K562 (cell line): ENCODE data around the gene SPATS2. TPM values are rescaled to one million over a fixed set of nuclear protein-coding genes. Genes with fewer than 3 reads are reported as not detected.

Source experiments
- ATAC-seq: fragments of 200-7000 bp; cut with Tn5 transposase; 3 replicates; pipeline ENCODE4 v1.9.1; 2020; ENCODE audit warnings: moderate library complexity
- BruUV-seq: library from RNA; stranded (reverse); fragments of 400-500 nt; replicated peaks from 2 replicates; lab custom pipeline; 2021; lab: Mats Ljungman, UMichigan
- CTCF ChIA-PET: fragments of 300-600 bp; formaldehyde crosslinking; extraction: SDS; loops from one replicate; lab custom pipeline; 2021; ENCODE audit warnings: low intra/inter-chr PET ratio; lab: Yijun Ruan, JAX
- POLR2A ChIA-PET: fragments of 300-600, 350-650 bp; sonication (Branson Sonifier 250); formaldehyde crosslinking; extraction: SDS; loops from one replicate; lab custom pipeline; 2021; ENCODE audit warnings: antibody characterized with exemption, inconsistent platforms; lab: Yijun Ruan, JAX
- DNase-seq, 4 experiments: peaks; one replicate each; pipeline versions ENCODE4 v3.0.0 to v3.0.0-alpha.2; 2011 to 2018; ENCODE audit warnings: low spot score in 3 of 4, mixed read lengths in 3 of 4; ENCODE audit errors: extremely low read depth in 1 of 4
- FAIRE-seq: peaks from 2 replicates; lab custom pipeline; 2011; peaks lifted over from hg19 to GRCh38; lab: Jason Lieb, UNC
- H2AFZ ChIP-seq: 2 replicates; pipeline ENCODE4 v1.6.0; 2011; ENCODE audit warnings: low read depth, low read length, control low read depth, inconsistent platforms
- H3K27ac ChIP-seq: fragments of 200-600 bp; 3 replicates; pipeline ENCODE4 v1.8.0; 2011; ENCODE audit warnings: low read depth, mild to moderate bottlenecking, control low read depth, inconsistent platforms, low read length, moderate library complexity, mixed read lengths; ENCODE audit errors: extremely low read depth
- H3K27me3 ChIP-seq, 2 experiments: fragments of 300-600 bp in 1 of 2; 2 replicates in 1 of 2; 3 replicates in 1 of 2; pipeline versions ENCODE4 v1.6.0 to v1.8.0; 2011; ENCODE audit warnings: inconsistent platforms in 2 of 2, low read length in 2 of 2, mild to moderate bottlenecking in 1 of 2, mixed read lengths in 1 of 2, moderate library complexity in 1 of 2; ENCODE audit not compliant: control insufficient read depth in 2 of 2, insufficient read depth in 2 of 2
- H3K36me3 ChIP-seq: fragments of 300-600 bp; 3 replicates; pipeline ENCODE4 v1.8.0; 2011; ENCODE audit warnings: mild to moderate bottlenecking, low read length, inconsistent platforms; ENCODE audit not compliant: control insufficient read depth, insufficient read depth
- H3K4me1 ChIP-seq, 2 experiments: fragments of 200-600 bp in 1 of 2; replicated peaks in 1 of 2; 2 replicates in 1 of 2; 3 replicates in 1 of 2; pipeline versions ENCODE4 v1.5.1 to v1.8.0; 2011; ENCODE audit warnings: inconsistent platforms in 2 of 2, low read length in 2 of 2, mild to moderate bottlenecking in 1 of 2, mixed read lengths in 1 of 2, moderate library complexity in 1 of 2; ENCODE audit not compliant: control insufficient read depth in 2 of 2, insufficient read depth in 2 of 2
- H3K4me2 ChIP-seq: 2 replicates; pipeline ENCODE4 v1.6.1; 2011; ENCODE audit warnings: low read length, control low read depth, inconsistent platforms, mixed read lengths; ENCODE audit not compliant: insufficient read depth
- H3K4me3 ChIP-seq: fragments of 200-600 bp; sonication (generic), shearing (Covaris generic); 2 replicates; pipeline ENCODE4 v1.5.1; 2016; ENCODE audit warnings: control low read depth, inconsistent platforms
- H3K79me2 ChIP-seq: fragments of 200-600 bp; 3 replicates; pipeline ENCODE4 v1.8.0; 2011; ENCODE audit warnings: low read length, inconsistent platforms; ENCODE audit not compliant: control insufficient read depth, insufficient read depth
- H3K9ac ChIP-seq, 2 experiments: 2 replicates each; pipeline versions ENCODE4 v1.6.0 to v1.6.1; 2011; ENCODE audit warnings: low read depth in 2 of 2, low read length in 2 of 2, control low read depth in 1 of 2, inconsistent platforms in 1 of 2, mild to moderate bottlenecking in 1 of 2, mixed read lengths in 1 of 2; ENCODE audit not compliant: insufficient read depth in 1 of 2
- H3K9me1 ChIP-seq: one replicate; pipeline ENCODE4 v1.6.0; 2011; ENCODE audit warnings: inconsistent platforms, mild to moderate bottlenecking, low read length, moderate library complexity; ENCODE audit not compliant: control insufficient read depth, insufficient read depth
- H3K9me3 ChIP-seq: replicated peaks from 2 replicates; pipeline ENCODE4 v1.5.1; 2011; ENCODE audit warnings: low read depth, low read length, inconsistent platforms; ENCODE audit not compliant: control insufficient read depth, insufficient read depth
- H4K20me1 ChIP-seq: replicated peaks from 2 replicates; pipeline ENCODE4 v1.6.1; 2011; ENCODE audit warnings: low read length, inconsistent platforms, mixed read lengths; ENCODE audit not compliant: control insufficient read depth, insufficient read depth
- ETV6 ChIP-seq, 3 experiments: fragments of 150-350 bp in 1 of 3; sonication (generic) in 1 of 3; formaldehyde crosslinking in 1 of 3; IDR thresholded peaks; 2 replicates each; pipeline versions ENCODE4 v1.6.1 to v1.8.0; 2014 to 2022; ENCODE audit warnings: borderline replicate concordance in 2 of 3, low read depth in 2 of 3, antibody characterized with exemption in 1 of 3, low read length in 1 of 3, mild to moderate bottlenecking in 1 of 3, missing genetic modification reagents in 1 of 3
- MEIS2 ChIP-seq: fragments of 450-650 bp; IDR thresholded peaks from 2 replicates; pipeline ENCODE4 v1.6.1; 2014; ENCODE audit warnings: mild to moderate bottlenecking; ENCODE audit not compliant: partially characterized antibody
- SOX6 ChIP-seq: fragments of 450-650 bp; IDR thresholded peaks from 2 replicates; pipeline ENCODE4 v1.6.1; 2014; ENCODE audit warnings: mild to moderate bottlenecking
- SPI1 ChIP-seq: IDR thresholded peaks from 2 replicates; pipeline ENCODE4 v1.6.1; 2011; ENCODE audit warnings: low read depth, low read length, control low read depth, borderline replicate concordance
- TAF7 ChIP-seq: fragments of 450-650 bp; IDR thresholded peaks from 2 replicates; pipeline ENCODE4 v1.6.1; 2016; ENCODE audit warnings: missing genetic modification characterization, missing compliant biosample characterization
- WGBS: fragments of 100-300 bp; shearing (Covaris generic); methylation state at CpG from one replicate; pipeline ENCODE4 v1.1.6; 2016; ENCODE audit warnings: low coverage, mixed read lengths; ENCODE audit not compliant: insufficient coverage; ENCODE audit errors: missing lambda C conversion rate; 5-methylcytosine and 5-hydroxymethylcytosine counted together
- in situ Hi-C: fragments of 300-500 bp; cut with MboI; formaldehyde crosslinking; loops from 4 replicates; pipeline ENCODE4 v1.15.0; 2018; ENCODE audit warnings: inconsistent platforms, mixed read lengths
- intact Hi-C: fragments of 100-400 bp; cut with micrococcal nuclease; formaldehyde crosslinking; loops from 2 replicates; pipeline ENCODE4 v1.14.2; 2022
- polyA plus RNA-seq, 8 experiments: library from polyadenylated mRNA; depleted of rRNA in 4 of 8; stranded (reverse) in 5 of 8; unstranded in 3 of 8; fragments of >200 nt; fragmentation: Nextera tagmentation in 2 of 8; fragmentation: Illumina TruSeq in 1 of 8; extraction: Ambion mirVana in 2 of 8; extraction: Trizol in 1 of 8; gene quantifications; 2 replicates each; pipeline versions ENCODE4 v1.2.1 to v1.2.3, GENCODE V29; 2011 to 2014; ENCODE audit warnings: inconsistent platforms in 1 of 8, missing spikeins in 1 of 8
- total RNA-seq, 7 experiments: library from RNA; depleted of rRNA in 6 of 7; stranded (reverse); fragments of >200 nt in 6 of 7; fragmentation: Illumina TruSeq in 2 of 7; extraction: Trizol in 2 of 7; gene quantifications; 2 replicates each; pipeline versions ENCODE4 v1.2.1 to v1.2.3, GENCODE V29; 2011 to 2021; ENCODE audit warnings: low replicate concordance in 1 of 7
- TF ChIP-seq, protein P1 (sequence below): fragments of 450-650 bp; IDR thresholded peaks from 2 replicates; pipeline ENCODE4 v1.6.1; 2017; ENCODE audit warnings: mild to moderate bottlenecking, moderate library complexity

SPATS2 gene
- total and polyA plus RNA-seq, 9 of the 15 experiments (the other 6 are each of a cell fraction or from before 2014, with no cell fraction given): 5.4 to 48.2 (median 17.5) TPM

DNA sequence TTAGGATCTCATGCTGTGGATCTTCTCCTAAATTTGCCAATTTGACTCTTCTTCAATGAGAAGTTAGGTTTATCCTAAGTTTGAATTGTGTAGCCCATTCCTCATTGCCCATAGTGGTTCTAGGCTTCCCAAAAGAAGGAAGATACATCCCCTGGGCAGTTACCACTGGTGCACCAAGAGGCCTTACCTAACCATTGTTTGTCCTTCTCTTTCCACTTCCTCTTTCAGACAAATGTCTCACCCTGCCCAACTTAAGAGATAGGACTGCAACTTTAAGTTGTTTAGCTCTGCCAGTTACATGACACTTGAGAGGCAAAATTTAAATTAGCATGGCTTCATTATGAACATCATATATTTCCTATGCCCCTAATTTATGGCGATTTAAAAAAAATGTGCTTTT lies 162.2 kb downstream of the SPATS2 start:
- Histone ChIP-seq H3K27ac (no peak overlapping the region), H3K9ac (no peak overlapping the region), H3K4me2 (no peak overlapping the region), H3K4me1 (no peaks in the 10 kb centered on the region), H3K36me3 (peaks cover 22% of the 10 kb centered on the region), H3K9me1 (no peaks in the 10 kb centered on the region), H2AFZ (no peak overlapping the region), H3K79me2 (no peaks in the 10 kb centered on the region), H3K4me3 (no peak overlapping the region), H3K9me3 (no peaks in the 10 kb centered on the region), H3K27me3 (no peaks in the 10 kb centered on the region), H4K20me1 (no peaks in the 10 kb centered on the region)
- DNase-seq (no peak), ATAC-seq (peak; percentile 45; the same call in 1 of the 3 replicates), FAIRE-seq (peak; percentile 6)
- 11% methylated on average over 1 of the region's 1 CpG for WGBS
- no TSS peak for BruUV-seq
- ChIA-PET CTCF (interaction anchor here (0.7 kb wide), 1 partner anchor 15 kb away, joined by 3 read pairs; no protein-coding TSS in a partner anchor), POLR2A (no interaction called here)
- TF ChIP-seq ETV6 (IDR thresholded peaks at IDR 0.05; ENCODE audit: borderline replicate concordance in 1 of 2, low read depth in 2 of 2, low read length in 1 of 2) (no peak), ETV6 (CRISPR knock-in tag; IDR thresholded peaks at IDR 0.05; ENCODE audit: borderline replicate concordance) (no peak), SOX6 (0 out of 2 replicates have a peak, but pooled peaks have one; percentile 30), TAF7 (tag) (no peak), MEIS2 (no peak), SPI1 (peak; percentile 99)
- TF ChIP-seq, protein P1, sequence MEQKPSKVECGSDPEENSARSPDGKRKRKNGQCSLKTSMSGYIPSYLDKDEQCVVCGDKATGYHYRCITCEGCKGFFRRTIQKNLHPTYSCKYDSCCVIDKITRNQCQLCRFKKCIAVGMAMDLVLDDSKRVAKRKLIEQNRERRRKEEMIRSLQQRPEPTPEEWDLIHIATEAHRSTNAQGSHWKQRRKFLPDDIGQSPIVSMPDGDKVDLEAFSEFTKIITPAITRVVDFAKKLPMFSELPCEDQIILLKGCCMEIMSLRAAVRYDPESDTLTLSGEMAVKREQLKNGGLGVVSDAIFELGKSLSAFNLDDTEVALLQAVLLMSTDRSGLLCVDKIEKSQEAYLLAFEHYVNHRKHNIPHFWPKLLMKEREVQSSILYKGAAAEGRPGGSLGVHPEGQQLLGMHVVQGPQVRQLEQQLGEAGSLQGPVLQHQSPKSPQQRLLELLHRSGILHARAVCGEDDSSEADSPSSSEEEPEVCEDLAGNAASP: no peak
- intact Hi-C loops: no loop called here
- in situ Hi-C loops: no loop called here
